ENCODE results near the gene PTPRT. TPM values are rescaled to one million over a fixed set of nuclear protein-coding genes. Genes with fewer than 3 reads are reported as not detected.

Gene PTPRT
- total RNA-seq, 2 donors from 2014 or later: not detected

DNA sequence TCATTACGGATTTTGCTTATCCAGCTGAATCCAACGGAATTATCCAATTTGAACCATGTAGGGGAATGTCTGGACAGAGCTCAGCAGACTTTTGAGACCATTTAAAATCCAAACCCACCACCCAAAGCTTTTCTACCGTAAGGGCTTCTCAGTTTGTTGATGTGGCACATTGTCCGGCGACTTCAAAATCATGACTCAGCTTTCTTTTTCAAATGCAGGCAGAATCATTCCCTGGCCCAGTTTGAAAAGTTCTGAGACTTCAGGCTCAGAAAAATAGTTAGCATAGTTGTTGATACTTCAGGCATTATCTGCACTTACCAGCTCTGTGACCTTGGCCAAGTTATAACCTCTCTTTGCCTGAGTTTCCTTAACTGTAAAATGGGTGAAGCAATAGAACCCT lies 182.2 kb downstream of the PTPRT start:
- Mint-ChIP-seq H3K4me1 (no peaks in the 10 kb centered on the region), H3K4me3 (no peak overlapping the region), H3K36me3 (ENCODE audit: low read depth) (no peaks in the 10 kb centered on the region), H3K27ac (no peak overlapping the region), H3K9me3 (peaks cover 15% of the 10 kb centered on the region), H3K27me3 (no peaks in the 10 kb centered on the region)
- ATAC-seq (replicated peaks): no peak

DNA sequence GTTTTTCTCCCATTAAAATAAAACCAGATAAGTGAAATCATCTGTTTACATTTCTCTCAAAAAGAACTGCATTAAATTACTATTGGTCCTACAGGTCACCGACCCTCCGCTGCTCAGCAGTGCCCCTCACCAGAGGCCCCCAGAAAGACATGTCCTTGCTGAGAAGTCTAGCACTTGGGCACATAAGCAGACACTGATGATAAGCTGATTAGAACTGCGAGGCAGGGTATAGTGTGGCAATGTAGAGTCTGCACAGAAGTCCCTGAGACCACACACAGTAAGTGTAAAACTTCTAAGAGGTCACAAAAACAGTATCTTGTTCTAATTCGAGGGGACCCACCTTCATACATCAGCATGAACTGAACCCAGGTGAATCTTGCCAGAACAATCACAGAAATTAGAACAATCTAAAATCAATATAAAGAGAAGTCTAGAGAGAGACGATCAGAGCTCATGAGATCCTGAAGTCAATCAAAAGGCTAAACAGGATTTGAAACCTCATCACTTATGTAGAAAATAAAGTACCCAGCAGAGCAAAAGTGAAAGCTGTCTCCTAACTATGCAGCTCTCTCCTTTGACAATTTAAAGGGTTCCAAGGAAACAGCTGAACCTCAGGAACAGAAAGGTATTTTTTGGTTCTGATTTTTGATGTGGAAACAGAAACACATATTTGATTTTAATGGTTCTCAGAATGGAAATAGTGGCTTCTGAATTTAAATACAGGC lies 182.9 kb downstream of the PTPRT start:
- ATAC-seq (replicated peaks): no peak
- no peaks in the 10 kb centered on the region for H3K36me3 Mint-ChIP-seq (ENCODE audit: low read depth)

DNA sequence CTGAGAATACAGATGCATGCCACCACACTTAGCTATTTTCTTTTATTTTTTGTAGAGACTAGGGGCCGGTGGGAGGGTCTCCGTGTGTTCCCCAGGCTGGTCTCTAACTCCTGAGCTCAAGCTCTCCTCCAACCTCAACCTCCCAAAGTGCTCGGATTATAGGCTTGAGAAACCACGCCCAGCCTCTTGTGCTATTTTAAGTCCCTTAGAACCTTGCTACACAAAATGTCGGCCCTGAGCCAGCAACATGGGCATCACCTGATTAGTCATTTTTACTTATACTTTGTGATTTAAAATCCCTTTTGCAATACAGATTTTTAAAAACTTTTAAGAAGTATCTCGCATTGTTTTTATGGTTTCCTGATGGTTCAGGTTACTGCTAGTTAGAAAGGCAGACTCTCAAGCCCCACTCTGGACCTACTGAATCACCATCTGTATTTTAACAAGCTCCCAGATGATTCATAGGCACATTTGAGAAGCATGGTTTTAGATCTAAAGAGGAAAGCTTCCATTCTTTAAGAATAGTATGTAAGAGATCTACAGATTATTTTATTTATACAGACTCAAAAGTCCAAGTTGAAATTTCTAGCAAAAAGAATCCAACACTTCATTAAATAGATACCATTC lies 186.3 kb downstream of the PTPRT start:
- H3K4me3 Mint-ChIP-seq: no peak overlapping the region
- ATAC-seq (replicated peaks): no peak
- no peaks in the 10 kb centered on the region for H3K4me1 Mint-ChIP-seq
- H3K27ac Mint-ChIP-seq: no peak overlapping the region
- H3K27me3 Mint-ChIP-seq: no peaks in the 10 kb centered on the region
- no peaks in the 10 kb centered on the region for H3K36me3 Mint-ChIP-seq (ENCODE audit: low read depth)
- peaks cover 10% of the 10 kb centered on the region for H3K9me3 Mint-ChIP-seq

More for the DNA sequence above, 182.9 kb downstream of the PTPRT start:
- H3K4me3 Mint-ChIP-seq: no peak overlapping the region
- H3K27ac Mint-ChIP-seq: no peak overlapping the region
- H3K4me1 Mint-ChIP-seq: no peaks in the 10 kb centered on the region
- H3K27me3 Mint-ChIP-seq: no peaks in the 10 kb centered on the region
- H3K9me3 Mint-ChIP-seq: peaks cover 12% of the 10 kb centered on the region

GRCh38 chr20:42996141-42996540 lies 193.6 kb downstream of the PTPRT start:
- Mint-ChIP-seq H3K27ac (no peak overlapping the region), H3K4me1 (no peaks in the 10 kb centered on the region), H3K27me3 (no peaks in the 10 kb centered on the region), H3K4me3 (no peak overlapping the region), H3K36me3 (ENCODE audit: low read depth) (no peaks in the 10 kb centered on the region), H3K9me3 (peaks cover 10% of the 10 kb centered on the region)
- ATAC-seq (replicated peaks): no peak

DNA sequence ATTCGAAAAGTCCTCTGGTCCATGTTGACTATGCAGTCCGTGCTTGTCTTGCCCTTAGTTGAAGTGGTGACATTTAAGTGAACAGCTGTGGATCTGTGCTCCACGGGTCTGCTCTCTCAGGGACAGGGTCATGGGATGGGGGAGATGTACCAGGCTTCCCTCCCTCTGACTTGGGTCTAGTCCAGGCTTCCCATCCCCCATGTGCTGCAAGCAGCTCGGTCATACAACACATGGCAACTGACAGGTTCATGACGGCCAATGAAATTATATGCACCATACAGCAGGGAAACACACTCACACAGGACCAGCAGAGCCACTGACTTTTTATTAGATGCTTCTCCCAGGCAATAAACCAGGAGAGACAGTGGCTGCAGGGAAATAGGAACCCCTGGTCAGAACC lies 201.4 kb downstream of the PTPRT start:
- Mint-ChIP-seq H3K4me3 (no peak overlapping the region), H3K36me3 (ENCODE audit: low read depth) (no peaks in the 10 kb centered on the region), H3K4me1 (no peaks in the 10 kb centered on the region), H3K27me3 (no peaks in the 10 kb centered on the region), H3K27ac (no peak overlapping the region), H3K9me3 (peaks cover 5% of the 10 kb centered on the region)
- ATAC-seq (replicated peaks): no peak

DNA sequence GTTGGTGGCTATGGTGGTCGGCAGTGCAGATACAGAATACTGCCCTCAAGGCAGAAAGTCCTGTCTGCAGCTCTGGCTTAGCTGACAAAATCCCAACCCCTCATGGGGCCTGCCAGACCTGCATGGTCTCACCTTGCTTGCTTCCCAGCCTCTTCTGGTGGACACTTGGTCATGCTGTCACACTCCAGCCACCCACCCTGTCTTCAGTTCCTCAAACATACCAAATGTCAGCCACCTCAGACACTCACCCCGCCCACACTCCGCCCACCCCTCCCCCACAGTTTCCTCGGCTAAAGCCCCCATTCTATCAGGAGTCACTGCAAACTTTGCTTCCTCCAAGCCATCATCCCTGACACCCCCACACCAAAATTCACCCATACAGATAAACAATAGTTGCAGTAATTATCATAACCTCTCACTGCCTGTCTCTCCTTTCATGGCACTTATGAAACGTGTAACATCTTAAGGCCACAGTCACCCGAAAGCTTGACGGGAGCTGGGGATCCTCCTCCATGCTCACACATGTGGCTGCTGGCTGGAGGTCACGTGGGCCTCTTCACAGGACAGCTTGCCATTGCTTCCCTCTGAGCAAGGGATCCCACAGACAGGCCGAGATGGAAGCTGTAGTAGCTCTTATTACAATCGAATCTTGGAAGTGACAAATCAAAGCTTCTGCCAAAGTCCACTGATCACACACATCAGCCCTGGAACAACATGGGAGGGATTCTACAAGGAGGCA lies 202.2 kb downstream of the PTPRT start:
- no peak for ATAC-seq (replicated peaks)
- H3K4me3 Mint-ChIP-seq: no peak overlapping the region
- no peak overlapping the region for H3K27ac Mint-ChIP-seq
- no peaks in the 10 kb centered on the region for H3K4me1 Mint-ChIP-seq
- no peaks in the 10 kb centered on the region for H3K27me3 Mint-ChIP-seq
- H3K9me3 Mint-ChIP-seq: peaks cover 5% of the 10 kb centered on the region
- no peaks in the 10 kb centered on the region for H3K36me3 Mint-ChIP-seq (ENCODE audit: low read depth)

- H3K4me3 Mint-ChIP-seq: no peak overlapping the region
- H3K27ac Mint-ChIP-seq: no peak overlapping the region
- no peaks in the 10 kb centered on the region for H3K4me1 Mint-ChIP-seq
- peaks cover 5% of the 10 kb centered on the region for H3K9me3 Mint-ChIP-seq
- no peak for ATAC-seq (replicated peaks)
- no peaks in the 10 kb centered on the region for H3K36me3 Mint-ChIP-seq (ENCODE audit: low read depth)
- H3K27me3 Mint-ChIP-seq: no peaks in the 10 kb centered on the region
These were observed 203.4 kb downstream of the PTPRT start for GRCh38 chr20:42986143-42986773.

GRCh38 chr20:42985628-42986027 lies 204.1 kb downstream of the PTPRT start:
- H3K36me3 Mint-ChIP-seq (ENCODE audit: low read depth): no peaks in the 10 kb centered on the region

DNA sequence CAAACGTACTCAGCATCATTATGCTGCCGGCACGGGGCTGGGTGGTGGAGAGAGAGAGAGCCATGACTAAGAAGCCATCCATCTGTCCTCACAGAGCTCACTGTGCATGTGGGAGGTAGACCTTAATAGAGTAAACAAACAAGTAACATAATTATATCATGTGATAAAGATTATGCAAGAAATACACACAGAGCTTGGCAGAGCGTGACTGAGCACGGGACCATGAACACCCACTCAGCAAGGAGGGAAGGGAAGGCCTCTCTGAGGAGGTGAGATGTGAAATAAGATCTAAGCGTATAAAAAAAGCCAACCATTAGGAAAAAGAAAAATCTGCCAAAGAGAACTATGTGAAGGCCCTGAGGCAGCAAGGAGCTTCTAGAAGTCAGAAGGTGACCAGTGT lies 207.5 kb downstream of the PTPRT start:
- ATAC-seq (replicated peaks): no peak
- Mint-ChIP-seq H3K27me3 (no peaks in the 10 kb centered on the region), H3K4me3 (no peak overlapping the region), H3K27ac (no peak overlapping the region), H3K4me1 (no peaks in the 10 kb centered on the region), H3K9me3 (peaks cover 5% of the 10 kb centered on the region), H3K36me3 (ENCODE audit: low read depth) (no peaks in the 10 kb centered on the region)

More at GRCh38 chr20:42985628-42986027, 204.1 kb downstream of the PTPRT start:
- no peaks in the 10 kb centered on the region for H3K27me3 Mint-ChIP-seq
- H3K27ac Mint-ChIP-seq: no peak overlapping the region
- H3K9me3 Mint-ChIP-seq: peaks cover 5% of the 10 kb centered on the region
- no peak overlapping the region for H3K4me3 Mint-ChIP-seq
- no peak for ATAC-seq (replicated peaks)
- H3K4me1 Mint-ChIP-seq: no peaks in the 10 kb centered on the region

- ATAC-seq (replicated peaks): no peak
- Mint-ChIP-seq H3K27me3 (no peaks in the 10 kb centered on the region), H3K4me1 (no peaks in the 10 kb centered on the region), H3K4me3 (no peak overlapping the region), H3K9me3 (peaks cover 5% of the 10 kb centered on the region), H3K36me3 (ENCODE audit: low read depth) (no peaks in the 10 kb centered on the region), H3K27ac (no peak overlapping the region)
These were observed 208.5 kb downstream of the PTPRT start for GRCh38 chr20:42981253-42981652.

DNA sequence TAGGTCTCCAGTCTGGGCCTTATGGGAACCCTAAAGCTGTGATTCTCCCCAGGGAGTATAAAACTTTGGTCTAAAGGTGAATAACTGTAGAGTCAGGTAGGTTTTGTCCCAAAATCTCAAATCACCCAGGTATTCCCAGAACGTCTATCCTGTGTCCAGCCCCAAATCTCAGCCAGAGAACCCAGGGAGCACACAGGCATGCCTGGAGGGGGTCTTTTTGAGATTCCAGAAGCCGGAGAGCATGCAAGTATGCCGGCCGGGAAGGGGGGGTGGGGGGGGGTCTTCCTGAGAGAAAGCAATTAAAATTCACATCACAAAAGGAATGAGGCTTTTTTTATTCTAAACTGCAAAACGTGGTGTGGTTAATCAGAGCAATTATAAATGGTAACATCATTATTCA lies 210.0 kb downstream of the PTPRT start:
- Mint-ChIP-seq H3K9me3 (peaks cover 5% of the 10 kb centered on the region), H3K27me3 (no peaks in the 10 kb centered on the region), H3K27ac (no peak overlapping the region), H3K4me1 (no peaks in the 10 kb centered on the region), H3K4me3 (no peak overlapping the region), H3K36me3 (ENCODE audit: low read depth) (no peaks in the 10 kb centered on the region)
- ATAC-seq (replicated peaks): no peak

- H3K36me3 Mint-ChIP-seq (ENCODE audit: low read depth): no peaks in the 10 kb centered on the region
- no peaks in the 10 kb centered on the region for H3K4me1 Mint-ChIP-seq
- H3K4me3 Mint-ChIP-seq: no peak overlapping the region
- peaks cover 1% of the 10 kb centered on the region for H3K27me3 Mint-ChIP-seq
- no peak overlapping the region for H3K27ac Mint-ChIP-seq
- peaks cover 3% of the 10 kb centered on the region for H3K9me3 Mint-ChIP-seq
- no peak for ATAC-seq (replicated peaks)
These were observed 211.3 kb downstream of the PTPRT start for GRCh38 chr20:42978184-42978974.

DNA sequence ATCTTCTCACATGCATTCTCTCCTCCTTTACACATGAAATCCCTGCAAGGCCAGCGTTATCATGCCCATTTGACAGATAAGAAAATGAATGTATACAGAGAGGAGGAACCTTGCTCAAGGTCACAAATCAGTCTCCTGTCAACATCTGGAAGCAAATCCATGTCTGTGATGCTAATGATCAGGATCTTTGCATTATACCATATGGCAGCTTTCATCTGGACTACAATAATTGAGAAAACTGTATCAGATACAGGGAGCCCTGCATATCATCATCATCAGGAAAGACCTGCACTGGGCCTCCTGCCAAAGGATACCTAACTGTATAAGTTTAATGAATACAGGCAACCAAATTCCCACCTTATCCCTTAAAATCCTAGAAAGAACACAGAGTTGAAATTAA lies 213.7 kb downstream of the PTPRT start:
- no peak overlapping the region for H3K4me3 Mint-ChIP-seq
- H3K4me1 Mint-ChIP-seq: no peaks in the 10 kb centered on the region
- no peaks in the 10 kb centered on the region for H3K36me3 Mint-ChIP-seq (ENCODE audit: low read depth)
- peaks cover 7% of the 10 kb centered on the region for H3K9me3 Mint-ChIP-seq
- peaks cover 7% of the 10 kb centered on the region for H3K27me3 Mint-ChIP-seq
- ATAC-seq (replicated peaks): no peak
- no peak overlapping the region for H3K27ac Mint-ChIP-seq

DNA sequence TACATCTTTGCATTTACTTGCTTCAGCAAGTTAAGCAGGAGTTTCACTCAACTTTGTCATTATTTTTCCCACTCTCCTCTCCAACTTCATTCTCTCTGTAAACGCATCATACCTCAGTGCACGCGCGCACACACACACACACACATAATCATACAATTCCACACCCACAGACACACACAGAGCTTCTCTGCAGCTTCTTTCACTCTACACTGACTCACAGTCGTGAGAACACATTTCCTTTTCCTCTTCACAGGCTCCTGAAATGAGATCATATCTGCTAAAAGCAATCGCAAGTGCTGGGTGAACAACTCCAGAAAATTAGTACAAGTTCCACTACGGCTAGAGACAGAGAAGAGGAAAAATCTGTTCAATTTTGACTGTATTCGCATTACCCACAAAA lies 215.4 kb downstream of the PTPRT start:
- Mint-ChIP-seq H3K4me3 (no peak overlapping the region), H3K4me1 (no peaks in the 10 kb centered on the region), H3K36me3 (ENCODE audit: low read depth) (no peaks in the 10 kb centered on the region), H3K27ac (no peak overlapping the region), H3K27me3 (peaks cover 7% of the 10 kb centered on the region), H3K9me3 (peaks cover 7% of the 10 kb centered on the region)
- ATAC-seq (replicated peaks): no peak
